ENCODE measurements around the gene TDRD9.

The TDRD9 gene

GRCh38 chr14:103989964-103990363 is 61.7 kb downstream of the TDRD9 start:
- DNase-seq (ENCODE audit: low spot score) = no peak

GRCh38 chr14:103994535-103995184 is 66.4 kb downstream of the TDRD9 start:
- no peak for DNase-seq (ENCODE audit: low spot score)

- DNase-seq (ENCODE audit: low spot score) = no peak
These were observed 67.6 kb downstream of the TDRD9 start for GRCh38 chr14:103995876-103996275.

- DNase-seq (ENCODE audit: low spot score) = no peak
These were observed 69.1 kb downstream of the TDRD9 start for GRCh38 chr14:103997391-103997790.

GRCh38 chr14:103998027-103998426 is 69.8 kb downstream of the TDRD9 start:
- DNase-seq (ENCODE audit: low spot score) = no peak

GRCh38 chr14:103999795-104000440 is 71.7 kb downstream of the TDRD9 start:
- no peak for DNase-seq (ENCODE audit: low spot score)

GRCh38 chr14:104001003-104001402 is 72.7 kb downstream of the TDRD9 start:
- DNase-seq (ENCODE audit: low spot score) = no peak

GRCh38 chr14:104003616-104004015 is 75.4 kb downstream of the TDRD9 start:
- no peak for DNase-seq (ENCODE audit: low spot score)

- DNase-seq (ENCODE audit: low spot score) = no peak
These were observed 76.6 kb downstream of the TDRD9 start for GRCh38 chr14:104004849-104005248.

GRCh38 chr14:104005489-104005888 is 77.2 kb downstream of the TDRD9 start:
- DNase-seq (ENCODE audit: low spot score) = no peak

GRCh38 chr14:104007121-104007520 is 78.9 kb downstream of the TDRD9 start:
- DNase-seq (ENCODE audit: low spot score) = no peak

GRCh38 chr14:104009297-104009696 is 81.0 kb downstream of the TDRD9 start:
- DNase-seq (ENCODE audit: low spot score) = no peak

- DNase-seq (ENCODE audit: low spot score) = no peak
These were observed 83.7 kb downstream of the TDRD9 start for GRCh38 chr14:104011824-104012517.

- DNase-seq (ENCODE audit: low spot score) = no peak
These were observed 86.5 kb downstream of the TDRD9 start for GRCh38 chr14:104014764-104015163.

- no peak for DNase-seq (ENCODE audit: low spot score)
These were observed 88.8 kb downstream of the TDRD9 start for GRCh38 chr14:104016873-104017650.

- DNase-seq (ENCODE audit: low spot score) = no peak
These were observed 90.8 kb downstream of the TDRD9 start for GRCh38 chr14:104019029-104019428.

GRCh38 chr14:104019806-104020205 is 91.5 kb downstream of the TDRD9 start:
- DNase-seq (ENCODE audit: low spot score) = no peak

GRCh38 chr14:104020471-104020870 is 92.2 kb downstream of the TDRD9 start:
- no peak for DNase-seq (ENCODE audit: low spot score)

- DNase-seq (ENCODE audit: low spot score) = no peak
These were observed 95.2 kb downstream of the TDRD9 start for GRCh38 chr14:104023325-104024055.

GRCh38 chr14:104025534-104025933 is 97.3 kb downstream of the TDRD9 start:
- no peak for DNase-seq (ENCODE audit: low spot score)

- no peak for DNase-seq (ENCODE audit: low spot score)
These were observed 97.8 kb downstream of the TDRD9 start for GRCh38 chr14:104026024-104026423.

GRCh38 chr14:104030958-104031357 is 102.7 kb downstream of the TDRD9 start:
- no peak for DNase-seq (ENCODE audit: low spot score)

All from CD4-positive, alpha-beta T cell treated with Interleukin-15 for 4 hours (primary cell).